Ishikawa (cell line): ENCODE results near the gene ABCB11.

Experiments
- CEBPB ChIP-seq: IDR thresholded peaks from 2 replicates; pipeline ENCODE4 v1.6.1; 2012
- CREB1 ChIP-seq: IDR thresholded peaks from 2 replicates; pipeline ENCODE4 v1.6.1; 2012; ENCODE audit warnings: low read depth
- EP300 ChIP-seq: IDR thresholded peaks from 2 replicates; pipeline ENCODE4 v1.6.1; 2012; ENCODE audit warnings: borderline replicate concordance
- FOXM1 ChIP-seq: IDR thresholded peaks from 2 replicates; pipeline ENCODE4 v1.6.1; 2012; ENCODE audit warnings: low read depth, borderline replicate concordance
- MAX ChIP-seq: IDR thresholded peaks from 2 replicates; pipeline ENCODE4 v1.6.1; 2012
- NFIC ChIP-seq: IDR thresholded peaks from 2 replicates; pipeline ENCODE4 v1.6.1; 2012
- RAD21 ChIP-seq: IDR thresholded peaks from 2 replicates; pipeline ENCODE4 v1.6.1; 2012; ENCODE audit warnings: low read depth
- TCF12 ChIP-seq: IDR thresholded peaks from 2 replicates; pipeline ENCODE4 v1.6.1; 2012; ENCODE audit warnings: low read depth
- TEAD4 ChIP-seq: IDR thresholded peaks from 2 replicates; pipeline ENCODE4 v1.6.1; 2012
- USF1 ChIP-seq: IDR thresholded peaks from 2 replicates; pipeline ENCODE4 v1.6.1; 2012
- ZBTB7A ChIP-seq: IDR thresholded peaks from 2 replicates; pipeline ENCODE4 v1.6.1; 2012; ENCODE audit warnings: low read depth
- TF ChIP-seq, protein P1 (sequence below): IDR thresholded peaks from 2 replicates; pipeline ENCODE4 v1.6.1; 2012; ENCODE audit warnings: low read depth, mild to moderate bottlenecking

- no peak for TF ChIP-seq EP300
- TF ChIP-seq CEBPB, result no peak
- no peak for TF ChIP-seq RAD21
- TF ChIP-seq TCF12, result no peak
- TF ChIP-seq NFIC, result no peak
- TF ChIP-seq TEAD4, result no peak
- TF ChIP-seq MAX, result no peak
- no peak for TF ChIP-seq FOXM1
- no peak for TF ChIP-seq USF1
- no peak for TF ChIP-seq ZBTB7A
- TF ChIP-seq CREB1, result no peak
- TF ChIP-seq, protein P1, sequence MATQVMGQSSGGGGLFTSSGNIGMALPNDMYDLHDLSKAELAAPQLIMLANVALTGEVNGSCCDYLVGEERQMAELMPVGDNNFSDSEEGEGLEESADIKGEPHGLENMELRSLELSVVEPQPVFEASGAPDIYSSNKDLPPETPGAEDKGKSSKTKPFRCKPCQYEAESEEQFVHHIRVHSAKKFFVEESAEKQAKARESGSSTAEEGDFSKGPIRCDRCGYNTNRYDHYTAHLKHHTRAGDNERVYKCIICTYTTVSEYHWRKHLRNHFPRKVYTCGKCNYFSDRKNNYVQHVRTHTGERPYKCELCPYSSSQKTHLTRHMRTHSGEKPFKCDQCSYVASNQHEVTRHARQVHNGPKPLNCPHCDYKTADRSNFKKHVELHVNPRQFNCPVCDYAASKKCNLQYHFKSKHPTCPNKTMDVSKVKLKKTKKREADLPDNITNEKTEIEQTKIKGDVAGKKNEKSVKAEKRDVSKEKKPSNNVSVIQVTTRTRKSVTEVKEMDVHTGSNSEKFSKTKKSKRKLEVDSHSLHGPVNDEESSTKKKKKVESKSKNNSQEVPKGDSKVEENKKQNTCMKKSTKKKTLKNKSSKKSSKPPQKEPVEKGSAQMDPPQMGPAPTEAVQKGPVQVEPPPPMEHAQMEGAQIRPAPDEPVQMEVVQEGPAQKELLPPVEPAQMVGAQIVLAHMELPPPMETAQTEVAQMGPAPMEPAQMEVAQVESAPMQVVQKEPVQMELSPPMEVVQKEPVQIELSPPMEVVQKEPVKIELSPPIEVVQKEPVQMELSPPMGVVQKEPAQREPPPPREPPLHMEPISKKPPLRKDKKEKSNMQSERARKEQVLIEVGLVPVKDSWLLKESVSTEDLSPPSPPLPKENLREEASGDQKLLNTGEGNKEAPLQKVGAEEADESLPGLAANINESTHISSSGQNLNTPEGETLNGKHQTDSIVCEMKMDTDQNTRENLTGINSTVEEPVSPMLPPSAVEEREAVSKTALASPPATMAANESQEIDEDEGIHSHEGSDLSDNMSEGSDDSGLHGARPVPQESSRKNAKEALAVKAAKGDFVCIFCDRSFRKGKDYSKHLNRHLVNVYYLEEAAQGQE, result no peak
Observed at GRCh38 chr2:168949324-168949723, 81.8 kb downstream of the ABCB11 start.
